HG02610 (cell line): ENCODE results near the gene NRXN2.
"Not testable (repeated sequence)": the region's sequence is repeated elsewhere in the genome, so short reads cannot be mapped to it uniquely, and the experiment has no call there.

Experiments used
- ATAC-seq: cut with Tn5 transposase; IDR thresholded peaks from one replicate; pipeline ENCODE4 v1.9.1; 2021; ENCODE audit warnings: mild to moderate bottlenecking, moderate library complexity; ENCODE audit not compliant: unreplicated experiment

The NRXN2 gene

DNA sequence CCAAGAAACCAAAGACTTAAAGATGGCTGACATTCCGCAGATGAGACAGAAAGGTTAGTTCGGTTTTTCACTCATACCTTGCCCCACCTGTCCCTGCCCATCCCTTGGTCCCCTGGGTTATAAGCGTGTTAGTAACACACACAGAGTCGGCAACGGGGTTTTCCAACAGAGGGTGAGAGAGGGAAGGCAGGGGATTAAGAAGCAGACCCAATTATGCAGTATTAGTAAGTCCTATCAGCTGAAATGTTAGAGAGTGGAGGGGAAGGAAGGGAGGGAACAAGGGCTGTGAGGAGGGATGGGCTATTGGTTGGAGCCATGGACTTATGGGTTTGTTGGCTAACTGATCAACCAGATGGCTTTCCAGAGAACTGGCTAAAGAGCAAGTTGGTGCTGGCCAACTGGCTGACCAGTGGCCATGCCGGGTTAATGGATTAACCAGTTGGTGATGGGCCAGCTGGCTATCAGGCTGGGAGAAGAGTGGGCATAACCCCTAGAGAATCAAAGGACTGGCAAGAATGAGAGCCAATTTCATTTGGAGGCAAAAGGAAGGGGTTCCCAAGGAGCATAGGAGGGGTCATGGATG lies 45.5 kb downstream of the NRXN2 start:
- ATAC-seq, result no peak

DNA sequence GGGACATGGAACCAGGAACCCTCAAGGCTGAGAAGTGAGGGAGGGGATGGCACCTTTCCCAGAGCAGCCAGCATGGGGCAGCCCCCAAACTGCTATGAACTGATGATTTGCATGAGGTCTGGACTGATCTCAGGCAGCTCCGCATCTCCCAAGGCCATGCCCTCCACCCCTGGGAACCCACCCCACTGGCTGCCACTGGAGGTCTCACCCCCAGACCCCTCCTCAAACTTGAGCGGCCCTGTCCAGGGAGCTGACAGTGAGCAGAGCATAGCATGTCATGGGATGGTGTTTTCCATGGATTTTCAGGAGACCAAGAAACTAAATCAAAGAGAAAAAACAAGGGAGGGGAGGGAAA lies 46.8 kb downstream of the NRXN2 start:
- ATAC-seq, result no peak

- ATAC-seq, result no peak
Measured at GRCh38 chr11:64675450-64676260, 47.3 kb downstream of the NRXN2 start.

GRCh38 chr11:64674774-64675173 lies 48.2 kb downstream of the NRXN2 start:
- no peak for ATAC-seq

- no peak for ATAC-seq
Measured at GRCh38 chr11:64673279-64673678, 49.7 kb downstream of the NRXN2 start.

GRCh38 chr11:64672875-64673274 lies 50.1 kb downstream of the NRXN2 start:
- no peak for ATAC-seq

- ATAC-seq, result no peak
Measured at GRCh38 chr11:64670975-64671374, 52.0 kb downstream of the NRXN2 start.

DNA sequence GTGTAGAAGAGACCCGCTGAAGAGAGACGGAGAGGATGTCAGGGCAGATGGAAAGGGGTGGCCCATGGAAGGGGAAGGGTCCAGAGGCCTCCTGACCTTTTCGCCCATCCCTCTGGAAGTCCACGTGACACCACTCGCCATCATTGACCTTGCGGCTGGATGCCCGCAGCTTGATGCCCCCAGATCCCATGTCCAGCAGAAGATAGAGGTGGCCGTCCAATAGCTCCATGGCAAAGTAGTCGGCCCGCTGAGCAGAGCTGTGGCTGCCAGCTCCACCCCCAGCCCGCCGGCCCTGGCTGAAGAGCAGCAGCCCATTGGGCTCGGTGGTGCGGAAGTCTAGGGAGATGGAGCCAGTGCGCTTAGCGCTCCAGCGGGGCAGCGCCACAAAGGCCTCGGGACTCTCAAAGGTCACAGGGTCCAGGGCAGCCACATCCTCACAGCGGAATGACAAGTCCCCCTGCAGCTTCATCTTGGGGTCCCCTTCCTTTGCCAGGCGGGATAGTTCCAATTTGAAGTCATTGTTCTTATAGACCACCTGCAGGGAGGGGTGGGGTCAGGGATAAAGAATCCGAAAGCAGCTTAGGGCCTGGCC lies 55.7 kb downstream of the NRXN2 start:
- ATAC-seq, result no peak

DNA sequence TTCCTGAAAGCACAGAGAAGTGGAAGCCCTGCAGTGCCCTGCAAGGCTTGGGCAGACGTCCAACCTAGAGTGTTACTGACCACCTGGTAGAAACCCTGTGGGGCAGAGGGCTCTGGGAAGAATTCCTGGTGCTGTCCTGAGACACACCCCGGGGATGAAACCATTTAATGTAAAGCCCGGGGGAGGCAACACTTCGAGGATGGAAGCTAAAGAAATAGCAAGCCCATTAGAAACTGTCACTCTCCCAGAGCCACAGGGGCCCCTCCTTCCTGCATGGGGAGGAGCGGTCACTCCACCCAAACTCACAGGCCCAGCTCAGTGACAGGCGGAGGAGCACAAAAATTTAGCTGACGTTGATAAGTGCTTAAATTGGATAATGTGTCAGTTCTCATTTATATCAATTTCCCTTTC lies 57.6 kb downstream of the NRXN2 start:
- ATAC-seq, result no peak

GRCh38 chr11:64664236-64664870 lies 58.6 kb downstream of the NRXN2 start:
- ATAC-seq, result not testable (repeated sequence)

GRCh38 chr11:64663656-64664055 lies 59.3 kb downstream of the NRXN2 start:
- ATAC-seq, result no peak

DNA sequence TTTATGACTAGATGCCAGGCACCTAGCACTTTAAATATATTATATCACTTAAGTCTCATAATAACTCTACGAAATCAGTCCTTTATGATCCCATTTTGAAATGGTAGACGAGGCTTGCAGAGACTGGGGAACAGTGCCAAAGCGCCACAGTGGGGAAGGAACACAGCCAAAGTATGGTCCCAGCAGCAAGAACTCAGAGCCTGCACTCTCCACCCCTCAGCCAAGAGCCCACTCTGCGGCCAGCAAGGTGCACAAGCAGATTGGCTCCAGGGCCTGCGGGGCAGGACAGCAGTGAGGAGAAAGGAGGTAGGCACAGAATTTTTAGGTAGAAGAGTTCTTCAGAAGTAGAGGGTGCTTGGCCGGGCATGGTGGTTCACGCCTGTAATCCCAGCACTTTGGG lies 61.4 kb downstream of the NRXN2 start:
- ATAC-seq, result no peak

DNA sequence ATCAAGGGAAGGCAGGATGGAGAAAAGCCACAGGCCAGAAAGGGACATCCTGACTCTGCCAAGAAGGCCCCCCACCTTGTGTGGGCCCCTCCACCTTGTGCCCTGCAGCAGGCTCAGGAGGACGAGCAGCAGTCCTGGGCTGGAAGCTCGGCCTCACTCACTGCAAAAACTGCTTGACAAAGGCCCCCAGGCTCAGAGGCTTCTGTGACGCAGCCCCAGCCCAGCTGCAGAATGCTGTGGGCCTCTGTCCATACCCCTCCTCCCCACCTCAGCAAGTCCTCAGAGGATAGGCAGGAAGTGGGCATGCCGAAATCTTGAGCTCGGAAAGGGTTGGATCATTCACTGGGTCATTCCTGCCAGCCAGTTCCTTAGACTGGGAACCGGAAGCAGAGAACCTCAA lies 61.9 kb downstream of the NRXN2 start:
- no peak for ATAC-seq

GRCh38 chr11:64660706-64661105 lies 62.3 kb downstream of the NRXN2 start:
- ATAC-seq, result no peak

- no peak for ATAC-seq
Measured at GRCh38 chr11:64660205-64660604, 62.8 kb downstream of the NRXN2 start.

- ATAC-seq, result no peak
Measured at GRCh38 chr11:64659417-64660144, 63.4 kb downstream of the NRXN2 start.

DNA sequence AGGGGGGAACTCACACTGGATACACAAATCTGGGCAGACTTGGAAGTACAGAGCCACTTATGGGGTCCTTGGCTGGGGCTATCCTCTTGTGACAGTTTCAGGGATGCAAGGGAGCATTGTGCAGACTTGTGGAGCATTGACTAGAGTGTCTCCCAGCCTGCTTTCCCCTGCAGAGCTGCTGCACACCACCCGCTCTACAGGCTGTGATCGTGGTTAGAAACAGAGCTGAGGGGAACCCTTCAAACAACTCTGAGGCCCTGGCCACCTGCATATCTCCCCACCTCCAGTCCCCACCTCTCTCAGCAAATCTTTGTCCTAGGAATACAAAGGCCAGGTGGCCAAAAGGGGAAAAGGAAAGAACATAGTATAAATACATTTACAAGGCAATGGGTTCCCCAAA lies 64.7 kb downstream of the NRXN2 start:
- ATAC-seq, result no peak

GRCh38 chr11:64656862-64657261 lies 66.1 kb downstream of the NRXN2 start:
- ATAC-seq, result no peak

DNA sequence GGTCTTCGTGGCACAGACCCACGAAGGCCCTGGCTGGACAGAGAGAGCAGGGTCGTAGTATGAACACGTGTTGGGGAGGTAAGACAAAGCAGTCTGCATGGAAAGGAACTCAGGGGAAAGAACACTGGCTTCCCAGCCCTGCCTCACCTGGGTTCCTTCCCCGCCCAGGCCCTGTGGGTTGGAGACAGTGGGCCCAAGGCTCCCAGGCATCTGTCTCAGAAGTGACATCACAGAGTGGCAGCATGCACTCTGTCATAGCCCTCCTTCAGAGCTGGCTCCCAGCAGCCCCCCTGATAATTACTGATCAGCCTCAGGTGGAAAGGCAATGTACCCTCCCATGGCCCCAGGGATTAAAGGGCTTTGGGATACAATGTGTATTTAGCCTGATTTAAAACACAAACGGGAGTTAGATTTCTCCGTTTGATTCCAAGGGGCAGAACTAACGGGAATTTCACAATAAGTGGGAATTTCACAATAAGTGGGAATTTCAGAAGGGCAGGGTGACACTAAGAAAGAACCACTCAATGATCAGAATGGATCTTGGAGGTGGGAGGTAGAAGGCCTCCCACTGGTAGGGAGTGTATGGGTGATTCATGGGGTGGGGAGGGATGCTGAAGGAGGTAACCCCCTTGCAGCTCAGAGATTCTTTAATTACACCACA lies 66.9 kb downstream of the NRXN2 start:
- ATAC-seq, result no peak

DNA sequence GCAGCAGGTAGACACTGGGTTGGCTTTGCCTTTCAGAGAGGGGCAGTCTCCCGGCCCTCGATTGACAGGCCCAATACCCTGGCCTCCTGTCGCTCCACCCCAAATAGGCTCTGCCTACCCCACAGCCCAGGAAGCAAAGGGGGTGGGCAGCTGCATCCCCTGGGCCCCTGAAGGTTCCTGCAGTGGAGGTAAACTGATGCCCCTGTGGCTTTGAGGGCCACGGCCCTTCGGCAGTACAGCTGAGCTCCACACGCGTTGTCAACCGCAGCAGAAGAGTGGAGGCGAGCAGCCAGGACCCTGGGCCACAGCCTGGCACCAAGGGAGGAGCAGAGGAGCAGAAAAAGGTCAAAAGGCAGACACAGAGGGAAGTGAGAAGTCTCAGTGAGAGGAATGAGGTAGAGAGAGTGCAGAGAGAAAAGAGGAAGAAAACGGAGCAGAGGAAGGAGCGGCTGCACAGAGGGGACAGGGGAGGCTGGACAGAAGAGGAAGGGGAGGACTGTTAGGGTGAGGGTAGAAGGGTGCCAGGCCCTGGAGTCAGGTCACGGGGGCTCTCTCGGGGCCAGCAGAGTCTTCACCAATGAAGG lies 67.9 kb downstream of the NRXN2 start:
- ATAC-seq, result no peak
